HepG2 (cell line): ENCODE results near the gene ITM2B. TPM values are rescaled to one million over a fixed set of nuclear protein-coding genes. Genes with fewer than 3 reads are reported as not detected.

Source experiments
- AGO2 ChIP-seq: fragments of 200-400 bp; formaldehyde crosslinking; optimal IDR thresholded peaks from 2 replicates; pipeline ENCODE3; 2017; ENCODE audit warnings: mild to moderate bottlenecking, low read depth, low read length, moderate library complexity
- ARID4A ChIP-seq: sonication (generic); formaldehyde crosslinking; IDR thresholded peaks from 2 replicates; pipeline ENCODE4 v1.5.0; 2020; ENCODE audit warnings: mild to moderate bottlenecking, missing genetic modification reagents, borderline replicate concordance
- CREBL2 ChIP-seq: sonication (generic); formaldehyde crosslinking; IDR thresholded peaks from 2 replicates; pipeline ENCODE4 v1.8.1; 2023; ENCODE audit warnings: missing genetic modification reagents, mild to moderate bottlenecking, borderline replicate concordance
- HDAC2 ChIP-seq: sonication (generic); formaldehyde crosslinking; IDR thresholded peaks from 2 replicates; pipeline ENCODE4 v1.4.0; 2020; ENCODE audit warnings: missing genetic modification reagents
- MTA3 ChIP-seq: sonication (generic); formaldehyde crosslinking; IDR thresholded peaks from 2 replicates; pipeline ENCODE4 v1.4.0; 2020; ENCODE audit warnings: missing genetic modification reagents
- POLR2A ChIP-seq, 2 experiments: IDR thresholded peaks; 2 replicates each; pipeline ENCODE4 v1.6.1; 2011; ENCODE audit warnings: low read depth in 2 of 2, low read length in 2 of 2, mild to moderate bottlenecking in 1 of 2, moderate library complexity in 1 of 2; ENCODE audit not compliant: insufficient read depth in 1 of 2
- RFX1 ChIP-seq: fragments of 450-650 bp; IDR thresholded peaks from 2 replicates; pipeline ENCODE4 v1.6.1; 2017
- RFXAP ChIP-seq: sonication (generic); formaldehyde crosslinking; IDR thresholded peaks from 2 replicates; pipeline ENCODE4 v1.4.0; 2020; ENCODE audit warnings: missing genetic modification reagents, borderline replicate concordance
- SMARCC2 ChIP-seq: fragments of 450-650 bp; IDR thresholded peaks from 2 replicates; pipeline ENCODE4 v1.6.1; 2017; ENCODE audit warnings: antibody characterized with exemption, mild to moderate bottlenecking
- SP2 ChIP-seq: sonication (generic); formaldehyde crosslinking; IDR thresholded peaks from 2 replicates; pipeline ENCODE4 v1.5.1; 2020; ENCODE audit warnings: mild to moderate bottlenecking, missing genetic modification reagents
- TGIF2 ChIP-seq: IDR thresholded peaks from 2 replicates; pipeline ENCODE4 v1.6.1; 2016; ENCODE audit warnings: control low read depth, missing compliant biosample characterization
- ZBED4 ChIP-seq: sonication (generic); formaldehyde crosslinking; IDR thresholded peaks from 2 replicates; pipeline ENCODE4 v1.4.0; 2020; ENCODE audit warnings: missing genetic modification reagents, borderline replicate concordance
- ZBTB33 ChIP-seq: sonication (generic); formaldehyde crosslinking; IDR thresholded peaks from 2 replicates; pipeline ENCODE4 v1.4.0; 2020; ENCODE audit warnings: missing genetic modification reagents
- ZNF205 ChIP-seq: IDR thresholded peaks from 2 replicates; pipeline ENCODE4 v1.6.1; 2018; ENCODE audit warnings: missing biosample characterization, missing genetic modification reagents
- ZNF263 ChIP-seq: sonication (generic); formaldehyde crosslinking; IDR thresholded peaks from 2 replicates; pipeline ENCODE4 v1.4.0; 2020; ENCODE audit warnings: missing genetic modification reagents
- ZNF432 ChIP-seq: sonication (generic); formaldehyde crosslinking; IDR thresholded peaks from 2 replicates; pipeline ENCODE4 v1.5.0; 2020; ENCODE audit warnings: missing genetic modification reagents, mild to moderate bottlenecking, borderline replicate concordance
- ZNF441 ChIP-seq: sonication (generic); formaldehyde crosslinking; IDR thresholded peaks from 2 replicates; pipeline ENCODE4 v1.7.0; 2021; ENCODE audit warnings: missing genetic modification reagents, borderline replicate concordance
- ZNF713 ChIP-seq: sonication (generic); formaldehyde crosslinking; IDR thresholded peaks from 2 replicates; pipeline ENCODE4 v1.4.0; 2020; ENCODE audit warnings: mild to moderate bottlenecking, missing genetic modification reagents
- ZSCAN31 ChIP-seq: sonication (generic); formaldehyde crosslinking; IDR thresholded peaks from 2 replicates; pipeline ENCODE4 v1.5.0; 2020; ENCODE audit warnings: low read depth, mild to moderate bottlenecking, missing genetic modification reagents
- polyA plus RNA-seq, 8 experiments: library from polyadenylated mRNA; depleted of rRNA in 3 of 8; stranded (reverse) in 7 of 8; unstranded in 1 of 8; fragments of >200 nt; fragmentation: Illumina TruSeq in 4 of 8; extraction: Trizol in 4 of 8; gene quantifications; 2 replicates each; pipeline versions ENCODE4 v1.2.1 to v1.2.3, GENCODE V29; 2011 to 2016; ENCODE audit warnings: low read depth in 4 of 8, missing spikeins in 1 of 8, mixed read lengths in 1 of 8; ENCODE audit not compliant: insufficient read depth in 1 of 8
- total RNA-seq, 5 experiments: library from RNA; depleted of rRNA; stranded (reverse); fragments of >200 nt; fragmentation: Illumina TruSeq; extraction: Trizol; gene quantifications; 2 replicates each; pipeline ENCODE4 v1.2.3, GENCODE V29; 2016; ENCODE audit warnings: low read depth in 1 of 5

Gene ITM2B
- total and polyA plus RNA-seq, 2 of the 13 experiments (the other 11 are each of a cell fraction or from before 2014, with no cell fraction given), result 158 to 373 TPM

GRCh38 chr13:48232420-48233045, 473 bp upstream of the ITM2B start (continued):
- TF ChIP-seq ZNF432 (no peak), MTA3 (no peak), SMARCC2 (no peak), ZNF205 (CRISPR knock-in tag) (no peak), ZSCAN31 (CRISPR knock-in tag) (no peak), RFX1 (no peak), CREBL2 (CRISPR knock-in tag) (no peak), SP2 (CRISPR knock-in tag) (0 out of 2 replicates have a peak, but pooled peaks have one; percentile 8), ZBTB33 (CRISPR knock-in tag) (no peak), TGIF2 (CRISPR knock-in tag) (no peak), ARID4A (CRISPR knock-in tag) (peak; percentile 36; the same call in 1 of the 2 replicates), POLR2A (IDR thresholded peaks at IDR 0.05; ENCODE audit: insufficient read depth in 1 of 2, low read depth in 2 of 2, low read length in 2 of 2) (peak in 1 of 2 experiments; percentile 57; a peak in 1 of 4 replicates), ZNF263 (CRISPR knock-in tag) (0 out of 2 replicates have a peak, but pooled peaks have one; percentile 9), HDAC2 (CRISPR knock-in tag) (no peak; the same call in 1 of the 2 replicates), AGO2 (no peak), ZNF713 (CRISPR knock-in tag) (no peak), RFXAP (CRISPR knock-in tag) (no peak), ZBED4 (CRISPR knock-in tag) (peak; percentile 13; the same call in 1 of the 2 replicates), ZNF441 (CRISPR knock-in tag) (no peak)
